Stimulated activated CD8-positive, alpha-beta memory T cell treated with anti-CD3 and anti-CD28 coated beads, Interleukin-15, amount 100 ng/mL, for 24 hours (primary cell): ENCODE data around the gene ACP3.
"Not testable (repeated sequence)": the region's sequence is repeated elsewhere in the genome, so short reads cannot be mapped to it uniquely, and the experiment has no call there.

Experiments
- DNase-seq: peaks from one replicate; pipeline ENCODE4 v3.0.0-alpha.2; 2020; ENCODE audit warnings: low read depth

The ACP3 gene

GRCh38 chr3:132317229-132317948 lies at the start of gene ACP3:
ACP3 (plus strand) TSS chr3:132317407; CDS start chr3:132317457, 50 bp downstream.
- DNase-seq: no peak

- no peak for DNase-seq
These were observed 48.3 kb upstream of the ACP3 start for GRCh38 chr3:132268956-132269355.

- no peak for DNase-seq
These were observed 44.2 kb upstream of the ACP3 start for GRCh38 chr3:132273036-132273435.

GRCh38 chr3:132276228-132276906 lies 40.8 kb upstream of the ACP3 start:
- no peak for DNase-seq

- DNase-seq: no peak
These were observed 38.2 kb upstream of the ACP3 start for GRCh38 chr3:132279030-132279429.

GRCh38 chr3:132283440-132283839 lies 33.8 kb upstream of the ACP3 start:
- no peak for DNase-seq

- DNase-seq: no peak
These were observed 33.2 kb upstream of the ACP3 start for GRCh38 chr3:132283916-132284405.

GRCh38 chr3:132284781-132285619 lies 32.2 kb upstream of the ACP3 start:
- no peak for DNase-seq

- no peak for DNase-seq
These were observed 31.6 kb upstream of the ACP3 start for GRCh38 chr3:132285620-132285945.

GRCh38 chr3:132286035-132286434 lies 31.2 kb upstream of the ACP3 start:
- DNase-seq: no peak

GRCh38 chr3:132288357-132288756 lies 28.9 kb upstream of the ACP3 start:
- DNase-seq: no peak

GRCh38 chr3:132289316-132289715 lies 27.9 kb upstream of the ACP3 start:
- DNase-seq: no peak

GRCh38 chr3:132290833-132291232 lies 26.4 kb upstream of the ACP3 start:
- no peak for DNase-seq

GRCh38 chr3:132292042-132292441 lies 25.2 kb upstream of the ACP3 start:
- DNase-seq: no peak

GRCh38 chr3:132293251-132293650 lies 24.0 kb upstream of the ACP3 start:
- DNase-seq: no peak

- DNase-seq: no peak
These were observed 22.3 kb upstream of the ACP3 start for GRCh38 chr3:132294906-132295305.

- DNase-seq: not testable (repeated sequence)
These were observed 13.6 kb upstream of the ACP3 start for GRCh38 chr3:132303336-132304201.

- not testable (repeated sequence) for DNase-seq
These were observed 12.9 kb upstream of the ACP3 start for GRCh38 chr3:132304351-132304750.

GRCh38 chr3:132310057-132310456 lies 7.2 kb upstream of the ACP3 start:
- DNase-seq: not testable (repeated sequence)

GRCh38 chr3:132311316-132311715 lies 5.9 kb upstream of the ACP3 start:
- no peak for DNase-seq

- no peak for DNase-seq
These were observed 5.4 kb upstream of the ACP3 start for GRCh38 chr3:132311841-132312240.

GRCh38 chr3:132315851-132316250 lies 1.4 kb upstream of the ACP3 start:
- no peak for DNase-seq
